GM18526 (cell line): Measurements from ENCODE around the gene EEPD1.

Source experiments
- POLR2A ChIP-seq: IDR thresholded peaks from 3 replicates; pipeline ENCODE4 v1.6.1; 2011; ENCODE audit not compliant: insufficient read length; ENCODE audit errors: extremely low read depth

Gene EEPD1

DNA sequence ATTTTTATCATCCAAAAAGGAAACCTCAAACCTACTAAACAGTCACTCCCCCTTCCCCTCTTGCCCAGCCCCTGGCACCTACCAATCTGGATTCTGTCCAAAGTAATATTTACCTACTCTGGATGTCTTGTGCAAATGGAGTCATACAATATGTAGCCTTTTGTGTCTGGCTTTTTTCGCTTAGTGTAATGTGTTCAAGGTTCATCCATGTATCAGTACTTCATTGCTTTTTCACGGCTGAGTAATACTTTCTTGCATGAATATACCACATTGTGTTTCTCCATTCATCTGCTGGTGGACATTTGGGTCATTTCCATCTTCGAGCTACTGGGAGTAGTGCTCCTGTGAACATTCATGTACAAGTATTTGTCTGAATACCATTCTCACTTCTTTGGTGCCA is 113.6 kb downstream of the EEPD1 start:
- TF ChIP-seq POLR2A: no peak

DNA sequence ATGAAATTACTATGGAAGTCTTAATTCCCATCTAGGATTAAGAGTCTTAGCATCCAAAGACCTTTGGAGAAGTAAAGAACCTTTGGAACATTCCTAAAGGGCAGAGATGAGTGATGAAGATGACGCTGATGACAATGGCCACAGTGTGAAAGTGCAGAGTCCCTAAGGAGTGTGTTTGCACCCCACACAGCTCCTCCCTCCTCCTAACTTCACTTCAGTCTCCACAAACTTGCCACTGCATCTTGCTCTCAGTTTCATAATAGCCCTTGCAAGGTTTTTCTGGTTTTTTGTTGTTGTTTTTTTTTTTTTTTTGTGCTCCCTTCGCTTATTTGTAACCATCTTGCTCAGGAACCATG is 119.1 kb downstream of the EEPD1 start:
- no peak for TF ChIP-seq POLR2A

DNA sequence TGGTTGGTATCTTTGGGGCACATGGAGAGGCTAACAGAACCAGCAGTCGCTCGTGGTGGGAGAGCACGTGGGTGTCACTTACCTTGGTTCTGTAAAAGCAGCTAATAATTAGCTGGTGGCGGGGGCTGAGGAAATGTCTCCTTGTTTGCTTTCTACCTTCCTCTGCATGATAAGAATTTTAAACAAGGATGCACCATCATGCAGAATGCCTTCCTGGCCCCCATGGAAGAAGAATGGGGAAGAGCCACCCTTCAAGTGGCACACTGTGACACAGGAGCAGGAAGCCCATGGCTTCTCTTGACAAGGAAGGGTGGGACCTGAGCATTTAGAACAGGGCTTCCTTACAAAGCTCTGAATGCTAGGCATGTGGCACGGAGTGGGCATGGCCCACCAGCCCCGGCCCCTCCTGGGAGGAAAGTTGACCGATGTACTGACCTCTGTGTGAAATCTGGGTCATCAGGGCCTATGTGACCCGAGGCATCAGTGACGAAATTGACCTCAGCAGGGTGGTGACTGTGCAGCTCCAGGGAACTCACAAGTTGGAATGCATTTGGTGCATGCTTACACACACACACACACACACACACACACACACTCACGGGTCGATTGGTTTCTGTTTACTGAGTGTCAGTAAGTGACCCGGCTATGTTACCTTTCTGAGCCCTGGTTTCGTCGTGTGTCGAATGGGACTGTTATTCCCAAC is 119.7 kb downstream of the EEPD1 start:
- TF ChIP-seq POLR2A: no peak

DNA sequence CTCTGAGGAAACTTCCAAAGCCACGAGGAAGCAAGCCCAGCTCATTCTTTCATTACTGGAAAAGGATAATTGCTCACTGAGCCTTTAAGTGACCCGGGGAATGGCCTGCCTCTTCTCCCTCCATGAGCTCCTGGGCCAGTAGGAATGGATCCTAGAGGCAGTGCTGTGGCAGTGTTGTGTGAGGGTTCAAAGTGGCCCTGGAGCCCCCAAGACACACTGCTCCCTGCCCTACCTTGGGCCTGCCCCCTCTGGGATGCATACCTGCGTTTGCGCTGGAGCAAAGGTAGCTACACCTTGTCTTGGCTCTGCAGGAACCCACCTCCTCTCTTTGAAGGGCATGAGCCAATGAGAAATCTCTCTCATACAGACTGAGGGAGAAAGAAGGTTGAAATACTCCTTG is 120.8 kb downstream of the EEPD1 start:
- no peak for TF ChIP-seq POLR2A

DNA sequence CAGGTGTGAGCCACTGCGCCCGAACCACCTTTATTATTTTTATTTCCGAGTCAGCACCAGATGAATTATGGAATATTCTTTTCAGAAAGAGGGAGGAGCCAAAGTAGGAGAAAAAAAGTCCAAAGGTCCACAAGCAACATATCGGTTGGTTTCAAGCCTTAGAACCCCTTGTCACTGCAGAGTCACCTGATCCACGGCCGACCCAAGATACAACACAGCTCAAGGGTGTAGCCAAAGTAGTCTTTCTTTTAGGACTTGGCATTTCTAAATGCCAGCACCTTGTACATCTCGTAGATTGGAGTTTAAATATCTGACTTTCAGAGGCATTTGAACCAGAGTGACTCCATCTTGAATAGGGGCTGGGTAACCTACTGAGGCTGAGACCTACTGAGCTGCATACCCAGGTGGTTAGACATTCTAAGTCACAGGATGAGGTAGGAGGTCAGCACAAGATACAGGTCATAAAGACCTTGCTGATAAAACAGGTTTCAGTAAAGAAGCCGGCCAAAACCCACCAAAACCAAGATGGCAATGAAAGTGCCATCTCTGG is 122.8 kb downstream of the EEPD1 start:
- TF ChIP-seq POLR2A: no peak

DNA sequence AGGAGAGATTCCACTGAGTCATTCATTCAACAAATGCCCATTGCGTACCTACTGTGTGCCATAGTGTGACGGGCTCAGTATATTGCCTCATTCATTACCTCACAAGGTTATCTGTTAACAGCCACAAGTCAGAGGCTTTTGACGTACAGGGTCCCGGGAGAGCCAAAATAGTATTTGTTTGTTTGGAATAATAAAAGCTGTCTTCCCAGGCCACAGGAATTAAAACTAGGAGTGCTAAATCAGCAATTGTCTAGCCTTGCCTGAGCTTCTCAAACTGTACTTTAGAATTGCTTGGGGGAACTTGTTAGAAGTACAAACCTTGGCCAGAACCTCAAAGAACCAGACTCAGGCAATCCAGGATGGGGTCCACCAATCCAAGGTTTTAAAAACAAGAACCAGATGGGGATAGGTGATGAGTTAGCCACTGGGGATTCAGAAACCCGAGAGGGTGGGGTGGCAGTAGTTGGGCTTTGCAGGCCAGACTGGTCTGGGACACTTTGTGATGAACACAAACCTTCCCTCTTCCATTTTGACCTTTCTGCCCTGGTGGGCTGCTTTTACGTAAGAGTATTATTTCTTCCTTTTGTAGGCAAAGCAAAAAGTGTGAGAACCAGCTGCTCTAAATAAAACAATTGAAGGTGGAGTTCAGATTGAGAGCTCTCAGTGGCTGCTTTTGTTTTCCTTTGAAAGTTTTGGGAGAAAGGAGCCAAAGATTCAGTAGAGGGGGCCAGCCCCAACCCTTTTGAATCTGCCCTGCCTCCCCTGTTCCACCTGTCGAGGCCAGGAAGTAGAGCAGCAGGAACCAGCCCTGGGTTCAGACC is 123.6 kb downstream of the EEPD1 start:
- TF ChIP-seq POLR2A: no peak

DNA sequence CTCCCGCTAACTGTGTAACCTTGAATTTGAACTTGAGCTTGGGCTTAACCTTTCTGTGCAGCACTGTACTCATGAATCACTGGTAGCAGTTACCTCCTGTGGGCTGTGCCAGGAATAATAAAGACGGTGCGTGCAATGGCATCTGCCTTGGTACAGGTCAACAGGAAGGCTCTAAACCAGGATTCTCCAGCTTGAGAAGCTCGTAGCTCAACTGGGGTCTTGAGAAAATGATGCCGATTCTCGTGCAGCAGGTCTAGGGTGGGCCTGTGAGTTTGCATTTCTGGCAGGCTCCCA is 124.1 kb downstream of the EEPD1 start:
- TF ChIP-seq POLR2A: no peak

DNA sequence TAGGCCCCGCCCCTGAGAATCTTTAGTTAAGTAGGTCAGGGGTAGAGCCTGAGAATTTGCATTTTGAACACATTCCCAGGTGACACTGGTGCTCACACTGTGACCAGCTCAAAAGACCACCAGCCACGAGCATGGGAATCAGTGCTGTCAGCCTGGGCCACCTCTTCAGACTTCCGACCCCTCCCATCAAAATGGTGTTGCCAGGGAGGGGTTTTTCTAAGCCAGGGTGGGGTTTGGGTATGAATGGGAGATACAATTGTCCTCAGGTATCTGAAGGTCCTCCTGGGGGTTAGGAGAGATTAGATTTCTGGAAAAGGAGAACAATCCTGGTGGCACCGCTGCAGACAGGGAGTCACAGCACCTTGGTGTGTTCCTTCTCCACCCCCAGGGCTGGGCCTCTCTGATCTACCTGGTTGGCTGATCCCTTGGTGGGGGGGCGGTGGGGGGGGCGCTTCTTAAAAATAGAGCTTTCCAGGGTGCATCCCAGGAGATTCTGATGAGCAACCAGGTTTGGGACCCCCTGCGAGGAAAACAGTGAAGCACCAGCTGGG is 125.1 kb downstream of the EEPD1 start:
- TF ChIP-seq POLR2A: no peak

DNA sequence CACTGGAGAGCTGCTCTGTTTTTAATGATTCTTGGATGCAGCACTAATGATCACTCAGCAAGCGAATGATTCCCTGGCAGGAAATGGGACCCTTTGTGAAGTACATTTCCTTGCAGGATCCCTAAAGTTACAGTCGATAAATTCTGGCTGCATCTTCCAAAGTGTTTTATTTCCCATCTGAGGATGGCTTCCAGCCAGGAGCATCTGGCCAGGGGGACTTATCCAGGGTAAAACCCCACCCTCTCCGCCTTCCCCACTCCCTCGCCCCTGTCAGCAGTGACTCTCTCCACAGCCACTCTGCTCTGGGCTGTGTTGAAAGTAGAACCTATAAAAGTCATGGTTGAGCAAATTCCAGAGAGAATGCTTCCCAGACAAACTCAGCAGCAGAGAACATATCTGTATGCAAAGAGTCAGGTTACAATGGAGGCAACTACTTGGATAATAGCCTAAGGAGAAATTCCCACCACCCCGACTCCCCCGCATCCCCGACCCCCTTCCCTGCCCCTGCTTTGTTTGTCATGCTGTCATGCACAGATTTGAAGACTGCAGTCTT is 125.6 kb downstream of the EEPD1 start:
- TF ChIP-seq POLR2A: no peak

DNA sequence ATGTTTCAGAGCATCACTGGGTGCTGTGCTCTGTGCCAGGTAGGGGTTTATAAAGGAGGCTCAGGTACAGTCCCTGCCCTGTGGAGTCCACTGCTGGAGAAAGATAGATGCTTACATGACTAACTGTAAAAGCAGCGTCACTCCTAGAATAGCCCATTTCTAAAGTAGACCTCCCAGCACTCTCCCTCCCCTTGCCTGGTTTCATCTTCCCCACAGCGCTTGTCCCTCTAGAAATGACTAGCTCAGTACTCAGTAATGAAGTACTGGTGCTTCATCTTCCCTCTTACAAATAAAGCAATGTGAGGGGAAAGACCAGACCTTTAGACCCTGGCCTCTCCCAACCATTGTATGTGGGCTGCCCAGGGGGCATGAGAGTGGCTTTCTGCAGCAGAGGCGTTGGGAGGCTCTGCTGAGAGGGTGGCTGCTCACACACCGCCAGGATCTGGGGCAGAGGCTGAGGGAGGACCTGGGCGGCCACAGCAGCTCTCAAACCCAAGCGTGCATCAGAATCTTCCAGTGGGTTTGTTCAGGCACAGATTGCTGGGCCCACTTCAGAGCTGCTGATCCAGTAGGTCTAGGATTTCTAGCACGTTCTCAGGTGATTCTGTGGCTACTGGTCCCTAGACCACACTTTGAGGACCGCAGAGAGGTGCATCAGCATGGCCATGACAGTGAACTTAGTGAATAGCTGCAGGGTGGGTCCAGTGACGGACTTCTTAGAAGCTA is 126.3 kb downstream of the EEPD1 start:
- no peak for TF ChIP-seq POLR2A

DNA sequence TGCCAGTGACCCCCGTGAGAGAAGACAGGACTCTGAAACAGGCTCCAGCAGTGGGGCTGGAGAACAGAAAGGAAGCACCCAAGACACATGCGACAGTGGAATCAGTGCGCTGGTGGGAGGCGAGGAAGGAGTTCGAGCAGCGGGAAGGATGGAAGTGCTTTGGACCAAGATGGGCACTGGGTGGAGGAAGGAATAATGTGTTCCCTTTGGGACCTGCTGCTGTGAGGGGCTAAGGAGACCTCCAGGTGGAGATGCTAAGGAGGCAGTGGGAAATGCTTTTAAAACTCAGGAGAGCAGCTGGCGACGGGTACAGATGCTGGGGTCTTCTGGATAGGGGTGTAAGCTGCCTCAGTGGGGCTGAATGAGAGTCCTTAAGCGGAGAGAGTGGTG is 126.9 kb downstream of the EEPD1 start:
- TF ChIP-seq POLR2A: no peak

DNA sequence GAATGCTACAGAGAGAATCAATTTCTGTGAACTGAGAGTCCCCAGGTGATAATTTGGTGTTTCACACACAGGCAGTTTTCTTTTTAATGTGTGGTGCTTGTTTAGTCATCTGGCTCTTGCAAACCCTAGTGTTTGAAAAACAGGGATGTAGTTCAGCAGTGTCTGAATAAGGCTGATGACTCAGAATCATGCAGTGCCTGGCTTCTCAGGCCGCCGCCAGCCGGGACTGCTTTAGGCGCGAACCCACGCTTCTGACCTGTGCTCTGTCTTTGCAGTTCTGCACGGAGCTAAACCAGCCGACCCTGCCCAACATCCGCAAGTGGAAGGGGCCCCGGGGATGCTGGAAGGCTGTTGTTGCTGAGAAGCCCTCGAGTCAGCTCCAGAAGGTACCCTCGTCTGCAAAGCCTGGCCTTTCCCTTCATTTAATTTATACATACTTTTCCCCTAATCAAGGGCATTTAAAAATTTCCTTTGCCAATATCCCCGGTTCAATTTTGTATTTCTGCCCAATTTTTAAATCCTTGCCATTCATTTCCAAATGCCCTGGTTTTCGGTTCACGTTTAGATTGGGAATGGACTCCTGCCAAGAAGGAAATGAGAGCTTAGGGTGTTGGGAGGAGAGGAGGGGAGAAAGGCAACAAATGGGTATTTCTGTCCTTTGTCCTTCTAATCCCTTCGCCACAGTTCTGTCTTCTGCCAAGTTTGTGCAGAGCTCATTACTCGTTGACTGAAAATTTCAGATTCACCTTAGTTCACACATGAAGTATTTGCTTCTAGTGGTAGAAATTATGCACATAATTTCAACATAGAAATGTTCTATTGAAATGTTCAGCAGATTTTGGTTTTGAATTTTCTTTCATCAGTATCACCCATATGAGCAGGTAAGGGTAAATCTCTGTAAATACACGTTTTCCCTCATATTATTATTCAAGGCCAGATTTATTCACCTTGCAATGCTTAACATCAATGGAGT is 128.1 kb downstream of the EEPD1 start:
- TF ChIP-seq POLR2A: no peak

DNA sequence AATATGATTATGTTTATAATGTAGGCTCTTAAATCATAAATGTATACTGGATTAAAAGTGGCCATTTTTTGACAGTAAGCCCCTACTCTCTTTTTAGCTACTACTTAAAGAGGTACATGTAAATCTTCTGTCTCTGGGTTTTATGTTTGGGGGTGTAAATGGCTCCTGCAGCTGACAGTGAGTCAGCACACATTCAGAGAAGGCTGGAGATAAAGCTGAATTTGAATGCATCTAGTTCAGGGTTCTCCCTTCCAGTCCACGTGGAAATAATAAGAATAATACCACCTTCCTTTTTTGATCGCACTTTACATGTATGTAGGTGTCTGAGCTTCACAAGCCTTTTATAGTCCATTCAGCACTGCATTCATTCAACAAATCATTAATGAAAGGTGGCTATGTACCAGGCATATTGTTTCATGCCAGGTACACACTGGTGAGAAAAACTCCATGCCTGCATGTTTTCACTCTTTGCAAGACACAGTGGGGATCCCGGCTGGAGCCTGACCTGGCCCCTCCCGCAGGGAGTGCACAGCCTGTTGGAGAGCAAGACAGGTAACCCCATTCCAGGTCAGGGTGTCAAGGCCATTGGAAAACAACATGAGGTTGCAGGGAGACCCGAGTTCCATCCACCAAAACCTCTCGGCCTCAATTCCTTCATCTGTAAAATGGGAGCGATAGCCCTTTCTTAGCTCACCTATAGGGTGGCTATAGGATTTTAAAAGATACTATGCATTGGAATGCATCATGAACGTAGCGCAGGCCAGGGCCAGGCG is 129.1 kb downstream of the EEPD1 start:
- no peak for TF ChIP-seq POLR2A

DNA sequence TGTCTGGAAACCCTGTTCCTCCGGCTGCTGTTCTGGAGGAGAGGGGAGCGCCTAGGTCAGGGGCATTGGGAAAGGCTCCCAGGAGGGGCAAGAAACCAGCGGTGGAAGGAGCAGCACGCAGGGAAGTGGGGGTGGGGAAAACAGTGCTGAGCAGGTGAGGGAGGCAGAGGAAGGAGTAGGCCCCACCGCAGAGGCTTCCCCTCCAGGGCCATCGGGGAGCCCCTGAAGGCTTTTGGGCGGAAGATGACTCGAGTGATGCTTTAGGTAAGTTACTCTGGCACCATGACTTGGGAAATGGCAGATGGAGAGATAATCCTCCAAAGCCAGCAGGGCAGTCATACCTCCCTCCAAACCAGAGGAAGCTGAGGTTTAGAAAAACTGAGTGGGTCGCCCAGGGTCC is 130.1 kb downstream of the EEPD1 start:
- TF ChIP-seq POLR2A: no peak
